ENCODE data around the gene NTM. TPM values are rescaled to one million over a fixed set of nuclear protein-coding genes. Genes with fewer than 3 reads are reported as not detected.
"Not testable (repeated sequence)": the region's sequence is repeated elsewhere in the genome, so short reads cannot be mapped to it uniquely, and the experiment has no call there.

The NTM gene
- total RNA-seq, 1 donor from 2014 or later = 10.8 TPM

DNA sequence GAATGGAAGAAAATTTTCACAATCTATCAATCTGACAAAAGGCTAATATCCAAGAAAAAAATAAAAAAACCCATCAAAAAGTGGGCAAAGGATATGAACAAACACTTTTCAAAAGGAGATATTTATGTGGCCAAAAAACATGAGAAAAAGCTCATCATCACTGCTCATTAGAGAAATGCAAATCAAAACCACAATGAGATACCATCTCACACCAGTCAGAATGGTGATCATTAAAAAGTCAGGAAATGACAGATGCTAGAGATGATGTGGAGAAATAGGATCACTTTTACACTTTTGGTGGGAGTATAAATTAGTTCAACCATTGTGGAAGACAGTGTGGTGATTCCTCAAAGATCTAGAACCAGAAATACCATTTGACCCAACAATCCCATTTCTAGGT lies 999.7 kb downstream of the NTM start:
- DNase-seq = not testable (repeated sequence)

- no peak for DNase-seq
Measured at GRCh38 chr11:132373405-132374143, 1003.2 kb downstream of the NTM start.

- DNase-seq = no peak
Measured at GRCh38 chr11:132379540-132379939, 1009.1 kb downstream of the NTM start.

Small RNA genes lying within 50 kb of the gene (small RNA-seq; reads per million reads assigned to genes)
- not detected for gene RNU6ATAC12P (ENCODE audit: low replicate concordance)

Data from skin of body (tissue), 3 donors.